ENCODE data around the gene CLEC4D. TPM values are rescaled to one million over a fixed set of nuclear protein-coding genes. Genes with fewer than 3 reads are reported as not detected.

Gene CLEC4D
- total and polyA plus RNA-seq, 4 donors = 0.61 to 39.2 (median 3.0) TPM

- H3K36me3 ChIP-seq (ENCODE audit: control insufficient read depth in 4 of 4, insufficient read depth in 4 of 4, low read length in 4 of 4) = no peaks in the 10 kb centered on the region
- no peak overlapping the region for H3K9ac ChIP-seq (ENCODE audit: insufficient read depth in 1 of 2, low read length in 2 of 2)
- no peak for DNase-seq
- no peak for TF ChIP-seq CTCF (IDR thresholded peaks at IDR 0.05; ENCODE audit: control extremely low read depth, extremely low read depth)
- ATAC-seq (ENCODE audit: insufficient read depth, low FRiP score) = no peak
- no peak overlapping the region for H3K4me3 ChIP-seq
- no peaks in the 10 kb centered on the region for H3K27me3 ChIP-seq (ENCODE audit: control insufficient read depth in 3 of 3, insufficient read depth in 3 of 3, low read length in 2 of 3)
- H3K9me3 ChIP-seq (ENCODE audit: control insufficient read depth in 4 of 4, insufficient read depth in 3 of 4, low read length in 3 of 4) = peaks cover 0 to 18% (median 0%) of the 10 kb centered on the region in 4 donors
- H3K4me1 ChIP-seq (ENCODE audit: control insufficient read depth in 5 of 5, insufficient read depth in 5 of 5, low read length in 5 of 5) = peaks cover 0 to 2% (median 0%) of the 10 kb centered on the region in 5 donors
- H3K27ac ChIP-seq (ENCODE audit: low read depth in 1 of 2, low read length in 1 of 2) = peak overlapping the region in 1 of 2 donors; percentile 53
Observed at GRCh38 chr12:8566525-8566924, 53.2 kb downstream of the CLEC4D start.

Small RNA genes lying within 50 kb of the gene (small RNA-seq; reads per million reads assigned to genes)
- not detected for gene RNU6-275P (ENCODE audit: low replicate concordance)

Other genes with a start within 250 kb of the CLEC4D start
- gene CLEC6A, start 57.5 kb upstream of the CLEC4D start, total RNA-seq = 1 to 10 TPM in 1 of 2 donors, under 1 TPM in 1; 0.31 to 1.1 TPM
- 1 to 10 TPM in 1 of 2 donors, under 1 TPM in 1; 0.20 to 2.0 TPM for gene CLEC6A, start 57.5 kb upstream of the CLEC4D start, polyA plus RNA-seq
- 10 to 100 TPM in 1 of 2 donors, 1 to 10 TPM in 1; 5.5 to 15.3 TPM for gene CLEC4E, start 27.4 kb downstream of the CLEC4D start, total RNA-seq
- gene CLEC4E, start 27.4 kb downstream of the CLEC4D start, polyA plus RNA-seq = 100 to 1,000 TPM in 1 of 2 donors, 10 to 100 TPM in 1; 24.1 to 112 TPM
- under 1 TPM; 0.46 to 0.58 TPM for gene AICDA, start 99.4 kb downstream of the CLEC4D start, total RNA-seq
- gene AICDA, start 99.4 kb downstream of the CLEC4D start, polyA plus RNA-seq = under 1 TPM; 0.10 to 0.14 TPM
- gene MFAP5, start 149.3 kb downstream of the CLEC4D start, total RNA-seq = 10 to 100 TPM in 1 of 2 donors, 1 to 10 TPM in 1; 4.4 to 10.0 TPM
- gene MFAP5, start 149.3 kb downstream of the CLEC4D start, polyA plus RNA-seq = 1 to 10 TPM; 1.6 to 2.6 TPM
- gene RIMKLB, start 184.5 kb downstream of the CLEC4D start, total RNA-seq = 10 to 100 TPM; 28.2 to 95.1 TPM
- 10 to 100 TPM; 19.9 to 43.2 TPM for gene RIMKLB, start 184.5 kb downstream of the CLEC4D start, polyA plus RNA-seq

Measured in lung (tissue), 13 donors.